DND-41 (cell line): ENCODE data around the gene C1QC.

Source experiments
- ATAC-seq: fragments of 200-7000 bp; cut with Tn5 transposase; 3 replicates; pipeline ENCODE4 v1.9.1; 2021; ENCODE audit warnings: low read depth; ENCODE audit not compliant: insufficient read depth
- DNase-seq: peaks from one replicate; pipeline ENCODE4 v3.0.0-alpha.2; 2020
- H2AFZ ChIP-seq: 2 replicates; pipeline ENCODE4 v1.6.0; 2012; ENCODE audit warnings: low read depth, low read length
- H3K27ac ChIP-seq: 2 replicates; pipeline ENCODE4 v1.5.1; 2012; ENCODE audit warnings: low read length, inconsistent platforms
- H3K27me3 ChIP-seq: fragments of 200-600 bp; sonication (generic); 2 replicates; pipeline ENCODE4 v1.6.0; 2012; ENCODE audit warnings: low read length, mild to moderate bottlenecking, inconsistent platforms; ENCODE audit not compliant: insufficient read depth, poor library complexity
- H3K36me3 ChIP-seq: 2 replicates; pipeline ENCODE4 v1.5.1; 2012; ENCODE audit warnings: low read length, inconsistent platforms; ENCODE audit not compliant: insufficient read depth
- H3K4me1 ChIP-seq: 2 replicates; pipeline ENCODE4 v1.5.1; 2012; ENCODE audit warnings: mild to moderate bottlenecking, low read length; ENCODE audit not compliant: insufficient read depth
- H3K4me2 ChIP-seq: 2 replicates; pipeline ENCODE4 v1.6.0; 2012; ENCODE audit warnings: mild to moderate bottlenecking, moderate library complexity, low read length, inconsistent platforms; ENCODE audit not compliant: insufficient read depth
- H3K4me3 ChIP-seq, 2 experiments: fragments of 200-600 bp in 1 of 2; shearing (Covaris generic) in 1 of 2; 2 replicates each; pipeline ENCODE4 v1.5.1; 2012 to 2016; ENCODE audit warnings: inconsistent platforms in 2 of 2, low read length in 2 of 2, mild to moderate bottlenecking in 2 of 2, low read depth in 1 of 2, moderate library complexity in 1 of 2
- H3K79me2 ChIP-seq: 2 replicates; pipeline ENCODE4 v1.6.0; 2012; ENCODE audit warnings: low read length, inconsistent platforms; ENCODE audit not compliant: insufficient read depth
- H3K9ac ChIP-seq: 2 replicates; pipeline ENCODE4 v1.6.0; 2012; ENCODE audit warnings: low read depth, mild to moderate bottlenecking, inconsistent platforms, low read length, moderate library complexity
- H3K9me3 ChIP-seq: 2 replicates; pipeline ENCODE4 v1.5.1; 2012; ENCODE audit warnings: low read length, moderate library complexity, mild to moderate bottlenecking, inconsistent platforms; ENCODE audit not compliant: insufficient read depth, severe bottlenecking
- H4K20me1 ChIP-seq: 2 replicates; pipeline ENCODE4 v1.6.0; 2012; ENCODE audit warnings: low read length; ENCODE audit not compliant: insufficient read depth
- EZH2 ChIP-seq: IDR thresholded peaks from 3 replicates; pipeline ENCODE4 v1.6.1; 2012; ENCODE audit warnings: borderline replicate concordance, low read depth, mild to moderate bottlenecking, moderate library complexity, low read length, inconsistent platforms; ENCODE audit not compliant: severe bottlenecking
- TF ChIP-seq, protein P1 (sequence below): IDR thresholded peaks from 2 replicates; pipeline ENCODE4 v1.5.1; 2012; ENCODE audit warnings: borderline replicate concordance, low read length, moderate library complexity, mild to moderate bottlenecking; ENCODE audit not compliant: poor library complexity, severe bottlenecking; ENCODE audit errors: extremely low read depth

Gene C1QC

GRCh38 chr1:22619252-22619651 is 24.2 kb upstream of the C1QC start:
- Histone ChIP-seq H3K27ac (no peak overlapping the region), H3K27me3 (no peaks in the 10 kb centered on the region), H4K20me1 (peaks cover 14% of the 10 kb centered on the region), H3K36me3 (no peaks in the 10 kb centered on the region), H2AFZ (no peak overlapping the region), H3K9me3 (no peaks in the 10 kb centered on the region), H3K4me1 (no peaks in the 10 kb centered on the region), H3K4me3 (no peak overlapping the region), H3K4me2 (no peak overlapping the region), H3K79me2 (no peaks in the 10 kb centered on the region), H3K9ac (no peak overlapping the region)
- ATAC-seq = no peak
- no peak for DNase-seq
- no peak for TF ChIP-seq EZH2

DNA sequence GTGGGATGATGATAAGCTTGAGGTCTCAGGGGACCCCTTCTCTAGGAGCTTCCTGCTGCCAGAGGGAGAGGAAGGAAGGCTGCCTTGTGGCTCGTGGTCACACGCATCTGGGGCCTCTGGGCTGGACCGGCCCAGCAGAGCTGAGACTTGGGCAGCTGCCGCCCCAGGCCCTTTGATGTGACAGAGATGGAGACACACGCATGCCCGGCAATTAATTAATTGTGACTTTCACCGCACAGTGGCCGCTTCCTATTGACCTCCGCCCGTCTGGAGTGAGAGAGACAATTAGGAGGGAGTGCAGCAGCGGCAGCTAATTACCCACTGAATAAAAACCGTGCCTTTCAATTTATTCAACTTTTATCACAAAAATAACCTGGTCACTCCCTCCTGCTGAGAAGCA is 23.6 kb upstream of the C1QC start:
- ATAC-seq = no peak
- TF ChIP-seq EZH2 = no peak
- TF ChIP-seq, protein P1, sequence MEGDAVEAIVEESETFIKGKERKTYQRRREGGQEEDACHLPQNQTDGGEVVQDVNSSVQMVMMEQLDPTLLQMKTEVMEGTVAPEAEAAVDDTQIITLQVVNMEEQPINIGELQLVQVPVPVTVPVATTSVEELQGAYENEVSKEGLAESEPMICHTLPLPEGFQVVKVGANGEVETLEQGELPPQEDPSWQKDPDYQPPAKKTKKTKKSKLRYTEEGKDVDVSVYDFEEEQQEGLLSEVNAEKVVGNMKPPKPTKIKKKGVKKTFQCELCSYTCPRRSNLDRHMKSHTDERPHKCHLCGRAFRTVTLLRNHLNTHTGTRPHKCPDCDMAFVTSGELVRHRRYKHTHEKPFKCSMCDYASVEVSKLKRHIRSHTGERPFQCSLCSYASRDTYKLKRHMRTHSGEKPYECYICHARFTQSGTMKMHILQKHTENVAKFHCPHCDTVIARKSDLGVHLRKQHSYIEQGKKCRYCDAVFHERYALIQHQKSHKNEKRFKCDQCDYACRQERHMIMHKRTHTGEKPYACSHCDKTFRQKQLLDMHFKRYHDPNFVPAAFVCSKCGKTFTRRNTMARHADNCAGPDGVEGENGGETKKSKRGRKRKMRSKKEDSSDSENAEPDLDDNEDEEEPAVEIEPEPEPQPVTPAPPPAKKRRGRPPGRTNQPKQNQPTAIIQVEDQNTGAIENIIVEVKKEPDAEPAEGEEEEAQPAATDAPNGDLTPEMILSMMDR = no peak

GRCh38 chr1:22621761-22622160 is 21.7 kb upstream of the C1QC start:
- Histone ChIP-seq H3K36me3 (no peaks in the 10 kb centered on the region), H3K4me3 (no peak overlapping the region), H3K27me3 (no peaks in the 10 kb centered on the region), H3K27ac (no peak overlapping the region), H3K4me1 (no peaks in the 10 kb centered on the region), H3K4me2 (no peak overlapping the region), H3K9me3 (no peaks in the 10 kb centered on the region), H3K9ac (no peak overlapping the region), H4K20me1 (peaks cover 7% of the 10 kb centered on the region; the same call in 1 of the 2 replicates), H3K79me2 (no peaks in the 10 kb centered on the region), H2AFZ (no peak overlapping the region)
- no peak for TF ChIP-seq EZH2
- TF ChIP-seq, protein P1 = no peak
- ATAC-seq (no peak), DNase-seq (no peak)

More for the DNA sequence above, 23.6 kb upstream of the C1QC start:
- no peak for DNase-seq
- Histone ChIP-seq H4K20me1 (peaks cover 11% of the 10 kb centered on the region; the same call in 1 of the 2 replicates), H2AFZ (no peak overlapping the region), H3K9ac (no peak overlapping the region), H3K27me3 (no peaks in the 10 kb centered on the region), H3K9me3 (no peaks in the 10 kb centered on the region), H3K79me2 (no peaks in the 10 kb centered on the region), H3K27ac (no peak overlapping the region), H3K4me2 (no peak overlapping the region), H3K4me1 (no peaks in the 10 kb centered on the region), H3K36me3 (no peaks in the 10 kb centered on the region), H3K4me3 (no peak overlapping the region)

DNA sequence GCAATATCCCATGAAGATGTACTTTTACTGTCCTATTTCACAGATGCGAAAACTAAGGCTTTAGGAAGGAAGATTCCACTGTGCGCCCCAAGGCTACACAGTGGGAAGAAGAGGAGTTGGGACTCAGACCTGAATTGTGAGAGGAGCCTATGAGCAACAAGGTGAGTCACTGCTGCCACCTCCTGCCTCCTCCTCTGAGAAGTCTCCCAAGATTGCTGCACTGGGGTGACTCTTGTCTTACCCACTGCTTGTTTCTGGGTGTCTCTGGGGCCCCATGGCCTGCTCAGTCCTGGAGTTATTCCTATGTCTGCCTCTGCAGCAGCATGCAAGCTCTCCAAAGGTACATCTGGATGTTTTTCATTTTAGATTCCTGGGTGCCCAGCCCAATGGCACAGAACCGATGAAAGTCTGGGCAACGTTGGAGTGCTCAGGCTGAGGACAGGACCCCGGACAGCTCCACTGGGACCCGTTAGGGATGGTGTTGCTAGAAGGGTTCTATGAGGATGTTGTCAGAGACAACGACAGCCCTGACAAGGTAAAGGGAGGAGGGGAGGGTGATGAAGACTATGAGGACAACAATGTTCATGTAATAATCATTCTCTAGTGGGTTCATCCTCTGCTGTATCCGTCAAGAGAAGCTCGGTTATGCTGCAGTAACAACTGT is 18.0 kb upstream of the C1QC start:
- TF ChIP-seq, protein P1 = no peak
- TF ChIP-seq EZH2 = no peak
- Histone ChIP-seq H2AFZ (no peak overlapping the region), H3K4me2 (no peak overlapping the region), H3K27me3 (no peaks in the 10 kb centered on the region), H3K27ac (no peak overlapping the region), H3K9me3 (no peaks in the 10 kb centered on the region), H3K9ac (no peak overlapping the region), H3K4me1 (no peaks in the 10 kb centered on the region), H3K4me3 (no peak overlapping the region), H3K79me2 (no peaks in the 10 kb centered on the region), H4K20me1 (no peaks in the 10 kb centered on the region; the same call in 1 of the 2 replicates), H3K36me3 (no peaks in the 10 kb centered on the region)
- DNase-seq (peak; percentile 45), ATAC-seq (peak; percentile 73; the same call in 2 of the 3 replicates)
